IMR-90 (cell line): ENCODE data around the gene ESPL1. TPM values are rescaled to one million over a fixed set of nuclear protein-coding genes. Genes with fewer than 3 reads are reported as not detected.
A peak's percentile ranks its signal among the peaks of the same experiment; 100 is the strongest.

Source experiments
- ATAC-seq: fragments of 200-7000 bp; cut with Tn5 transposase; 2 replicates; pipeline ENCODE4 v1.9.1; 2020; ENCODE audit warnings: low read depth, mild to moderate bottlenecking, moderate library complexity
- BruUV-seq: library from RNA; stranded (reverse); fragments of 400-500 nt; replicated peaks from 2 replicates; lab custom pipeline; 2021; lab: Mats Ljungman, UMichigan
- CTCF ChIA-PET: fragments of 300-600 bp; formaldehyde crosslinking; extraction: SDS; loops from one replicate; lab custom pipeline; 2021; ENCODE audit warnings: antibody characterized with exemption; lab: Yijun Ruan, JAX
- POLR2A ChIA-PET: fragments of 300-600 bp; sonication (Branson Sonifier 250); formaldehyde crosslinking; loops from one replicate; lab custom pipeline; 2022; ENCODE audit warnings: antibody characterized with exemption; ENCODE audit not compliant: unreplicated experiment; lab: Charles Lee
- DNase-seq: peaks from one replicate; pipeline ENCODE4 v3.0.0; 2013
- H2AFZ ChIP-seq: replicated peaks from 2 replicates; pipeline ENCODE3; 2013; ENCODE audit warnings: low read length, mild to moderate bottlenecking; ENCODE audit not compliant: poor library complexity
- H2AK5ac ChIP-seq: 2 replicates; pipeline ENCODE4 v1.6.1; 2013; ENCODE audit warnings: low read depth, low read length, inconsistent platforms
- H2AK9ac ChIP-seq: replicated peaks from 2 replicates; pipeline ENCODE3; 2013; ENCODE audit warnings: mild to moderate bottlenecking, low read depth, low read length, moderate library complexity; ENCODE audit not compliant: poor library complexity
- H2BK120ac ChIP-seq: 2 replicates; pipeline ENCODE4 v1.6.1; 2013; ENCODE audit warnings: low read depth, low read length, inconsistent platforms
- H2BK15ac ChIP-seq: 3 replicates; pipeline ENCODE4 v1.6.1; 2013; ENCODE audit warnings: low read depth, low read length, inconsistent platforms
- H2BK20ac ChIP-seq: 2 replicates; pipeline ENCODE4 v1.6.1; 2013; ENCODE audit warnings: low read depth, mild to moderate bottlenecking, inconsistent platforms, low read length, moderate library complexity
- H2BK5ac ChIP-seq: 2 replicates; pipeline ENCODE4 v1.6.1; 2013; ENCODE audit warnings: mild to moderate bottlenecking, low read depth, low read length, inconsistent platforms; ENCODE audit not compliant: poor library complexity, severe bottlenecking
- H3K14ac ChIP-seq: replicated peaks from 2 replicates; pipeline ENCODE4 v1.6.1; 2013; ENCODE audit warnings: low read depth, low read length, inconsistent platforms
- H3K18ac ChIP-seq: 2 replicates; pipeline ENCODE4 v1.6.1; 2013; ENCODE audit warnings: low read depth, low read length, control low read depth
- H3K23ac ChIP-seq: 2 replicates; pipeline ENCODE4 v1.6.1; 2013; ENCODE audit warnings: low read depth, low read length, inconsistent platforms
- H3K27ac ChIP-seq: 2 replicates; pipeline ENCODE4 v1.5.1; 2013; ENCODE audit warnings: mild to moderate bottlenecking, control low read depth, low read length; ENCODE audit not compliant: insufficient read depth
- H3K27me3 ChIP-seq: 2 replicates; pipeline ENCODE4 v1.6.1; 2013; ENCODE audit warnings: low read length; ENCODE audit not compliant: control insufficient read depth, insufficient read depth
- H3K36me3 ChIP-seq: 2 replicates; pipeline ENCODE4 v1.6.1; 2013; ENCODE audit warnings: low read length, mixed read lengths; ENCODE audit not compliant: control insufficient read depth, insufficient read depth
- H3K4ac ChIP-seq: 2 replicates; pipeline ENCODE4 v1.6.1; 2013; ENCODE audit warnings: low read depth, low read length, inconsistent platforms
- H3K4me1 ChIP-seq: 2 replicates; pipeline ENCODE4 v1.6.1; 2013; ENCODE audit warnings: low read length, mixed read lengths; ENCODE audit not compliant: control insufficient read depth, insufficient read depth
- H3K4me2 ChIP-seq: 2 replicates; pipeline ENCODE4 v1.6.1; 2013; ENCODE audit warnings: low read depth, mild to moderate bottlenecking, control low read depth, low read length, moderate library complexity
- H3K4me3 ChIP-seq: 2 replicates; pipeline ENCODE4 v1.5.1; 2013; ENCODE audit warnings: low read depth, mild to moderate bottlenecking, control low read depth, low read length, moderate library complexity; ENCODE audit not compliant: insufficient read depth
- H3K56ac ChIP-seq: 2 replicates; pipeline ENCODE4 v1.6.1; 2013; ENCODE audit warnings: low read length, inconsistent platforms; ENCODE audit not compliant: insufficient read depth; ENCODE audit errors: extremely low read depth
- H3K79me1 ChIP-seq, 2 experiments: 2 replicates each; pipeline ENCODE4 v1.6.1; 2013; ENCODE audit warnings: low read length in 2 of 2, inconsistent platforms in 1 of 2, low read depth in 1 of 2
- H3K9ac ChIP-seq: 2 replicates; pipeline ENCODE4 v1.6.1; 2013; ENCODE audit warnings: low read depth, low read length, control low read depth
- H3K9me1 ChIP-seq: 2 replicates; pipeline ENCODE4 v1.6.1; 2013; ENCODE audit warnings: low read length, inconsistent platforms; ENCODE audit not compliant: insufficient read depth
- H3K9me3 ChIP-seq: 2 replicates; pipeline ENCODE4 v1.6.1; 2013; ENCODE audit warnings: low read length; ENCODE audit not compliant: control insufficient read depth, insufficient read depth
- H4K20me1 ChIP-seq: 2 replicates; pipeline ENCODE4 v1.6.1; 2013; ENCODE audit warnings: low read length, inconsistent platforms; ENCODE audit not compliant: insufficient read depth
- H4K5ac ChIP-seq: 2 replicates; pipeline ENCODE4 v1.6.1; 2013; ENCODE audit warnings: mild to moderate bottlenecking, low read depth, low read length, control low read depth
- H4K8ac ChIP-seq, 2 experiments: 2 replicates each; pipeline ENCODE4 v1.6.1; 2013; ENCODE audit warnings: low read depth in 2 of 2, low read length in 2 of 2, control low read depth in 1 of 2, inconsistent platforms in 1 of 2
- H4K91ac ChIP-seq: 2 replicates; pipeline ENCODE4 v1.6.1; 2013; ENCODE audit warnings: low read depth, low read length, inconsistent platforms; ENCODE audit not compliant: insufficient read depth
- BHLHE40 ChIP-seq: fragments of 150-350 bp; IDR thresholded peaks from 2 replicates; pipeline ENCODE4 v1.6.1; 2016; ENCODE audit warnings: mild to moderate bottlenecking, low read depth, low read length
- ELK1 ChIP-seq: fragments of 150-350 bp; IDR thresholded peaks from 2 replicates; pipeline ENCODE4 v1.6.1; 2016; ENCODE audit warnings: low read depth, mild to moderate bottlenecking, low read length, moderate library complexity, borderline replicate concordance
- MAFK ChIP-seq: IDR thresholded peaks from 2 replicates; pipeline ENCODE4 v1.6.1; 2012; ENCODE audit warnings: low read depth, low read length, improper control_type of control experiment
- NFE2L2 ChIP-seq: fragments of 150-350 bp; IDR thresholded peaks from 2 replicates; pipeline ENCODE4 v1.6.1; 2016; ENCODE audit warnings: low read depth, mild to moderate bottlenecking, low read length
- RCOR1 ChIP-seq: IDR thresholded peaks from 2 replicates; pipeline ENCODE4 v1.6.1; 2012; ENCODE audit warnings: mild to moderate bottlenecking, low read length, improper control_type of control experiment; ENCODE audit not compliant: insufficient replicate concordance
- WGBS, 2 experiments: methylation state at CpG; one replicate each; pipeline versions ENCODE4 v1.1.5 to v1.1.7; 2013; ENCODE audit warnings: missing lambda C conversion rate in 2 of 2; ENCODE audit not compliant: insufficient read length in 1 of 2; ENCODE audit errors: extremely low coverage in 2 of 2; 5-methylcytosine and 5-hydroxymethylcytosine counted together
- dilution Hi-C: fragments of 300-500 bp; cut with HindIII; formaldehyde crosslinking; loops from one replicate; pipeline ENCODE4 v1.14.3; 2018; ENCODE audit warnings: low sequenced_read_pairs; ENCODE audit not compliant: unreplicated experiment
- in situ Hi-C: fragments of 300-500 bp; cut with MboI; formaldehyde crosslinking; loops from 3 replicates; pipeline ENCODE4 v1.14.3; 2019; ENCODE audit warnings: low sequenced_read_pairs, inconsistent platforms, mixed read lengths
- intact Hi-C: fragments of 100-400 bp; cut with micrococcal nuclease; formaldehyde crosslinking; loops from 2 replicates; pipeline ENCODE4 v1.10.0; 2022
- polyA plus RNA-seq, 3 experiments: library from polyadenylated mRNA; depleted of rRNA; stranded (reverse); fragments of >200 nt; gene quantifications; 2 replicates each; pipeline ENCODE4 v1.2.3, GENCODE V29; 2012; ENCODE audit warnings: low replicate concordance in 1 of 3
- total RNA-seq: library from RNA; depleted of rRNA; stranded (reverse); fragments of >200 nt; gene quantifications from 2 replicates; pipeline ENCODE4 v1.2.3, GENCODE V29; 2012
- TF ChIP-seq, protein P1 (sequence below): fragments of 150-350 bp; IDR thresholded peaks from 2 replicates; pipeline ENCODE4 v1.6.1; 2017; ENCODE audit warnings: mild to moderate bottlenecking, antibody characterized with exemption, low read length, low read depth

Gene ESPL1
- total and polyA plus RNA-seq, 2 of the 4 experiments (the other 2 are of a cell fraction): 6.5 to 9.2 TPM

DNA sequence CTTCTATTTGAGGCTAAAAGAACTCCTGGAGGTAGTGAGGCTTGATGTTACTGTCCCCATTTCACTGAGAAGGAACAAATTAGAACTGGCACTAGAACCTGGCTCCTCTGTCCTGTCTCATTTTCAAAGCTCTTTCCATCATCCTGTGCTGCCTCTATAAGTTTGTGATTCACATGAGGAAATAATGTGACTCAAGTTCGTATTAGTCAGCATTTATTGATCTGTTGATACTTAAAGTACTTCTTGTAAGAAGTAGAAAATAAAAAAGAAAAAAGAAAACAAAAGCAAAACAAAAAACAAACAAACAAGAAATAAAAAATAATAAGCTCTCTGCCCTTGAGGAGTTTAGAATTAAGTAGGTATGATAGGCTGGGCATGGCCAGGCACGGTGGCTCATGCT is 2.3 kb upstream of the ESPL1 start:
- Histone ChIP-seq H2BK15ac (no peak overlapping the region), H3K4me1 (peaks cover 7% of the 10 kb centered on the region; the same call in 1 of the 2 replicates), H3K4me2 (no peak overlapping the region), H2AK9ac (no peak overlapping the region), H3K9ac (no peak overlapping the region), H4K5ac (no peak overlapping the region), H3K9me1 (peaks cover 14% of the 10 kb centered on the region), H3K4ac (no peak overlapping the region), H2BK120ac (no peak overlapping the region), H3K56ac (no peak overlapping the region), H3K27me3 (no peaks in the 10 kb centered on the region), H3K18ac (no peak overlapping the region), H4K91ac (no peak overlapping the region), H3K9me3 (no peaks in the 10 kb centered on the region), H4K8ac (no peak overlapping the region), H2BK5ac (no peak overlapping the region), H4K20me1 (no peaks in the 10 kb centered on the region; the same call in 1 of the 2 replicates), H3K27ac (no peak overlapping the region), H3K23ac (no peak overlapping the region), H3K79me1 (peaks cover 23 to 27% of the 10 kb centered on the region in 2 experiments), H3K4me3 (no peak overlapping the region), H2AK5ac (no peak overlapping the region), H3K36me3 (0 out of 2 replicates have a peak, but pooled peaks cover 2% of the 10 kb centered on the region), H2AFZ (no peak overlapping the region), H2BK20ac (no peak overlapping the region), H3K14ac (no peak overlapping the region)
- ChIA-PET CTCF (no interaction called here), POLR2A (no interaction called here)
- intact Hi-C loops: no loop called here
- dilution Hi-C loops: no loop called here
- BruUV-seq: no TSS peak
- WGBS, 2 experiments: no CpG with 5 or more reads among the region's 2 CpGs
- no peak for ATAC-seq
- TF ChIP-seq RCOR1 (no peak), NFE2L2 (no peak), ELK1 (no peak), BHLHE40 (no peak), MAFK (peak; percentile 83)
- TF ChIP-seq, protein P1, sequence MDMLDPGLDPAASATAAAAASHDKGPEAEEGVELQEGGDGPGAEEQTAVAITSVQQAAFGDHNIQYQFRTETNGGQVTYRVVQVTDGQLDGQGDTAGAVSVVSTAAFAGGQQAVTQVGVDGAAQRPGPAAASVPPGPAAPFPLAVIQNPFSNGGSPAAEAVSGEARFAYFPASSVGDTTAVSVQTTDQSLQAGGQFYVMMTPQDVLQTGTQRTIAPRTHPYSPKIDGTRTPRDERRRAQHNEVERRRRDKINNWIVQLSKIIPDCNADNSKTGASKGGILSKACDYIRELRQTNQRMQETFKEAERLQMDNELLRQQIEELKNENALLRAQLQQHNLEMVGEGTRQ: no peak
- in situ Hi-C loops: no loop called here
- no peak for DNase-seq
